Esophagus muscularis mucosa (tissue), 4 donors: ENCODE data around the gene KYAT1. TPM values are rescaled to one million over a fixed set of nuclear protein-coding genes. Genes with fewer than 3 reads are reported as not detected.

Experiments
- DNase-seq: peaks from one replicate; pipeline ENCODE4 v3.0.0-alpha.2; 2017; ENCODE audit errors: extremely low spot score
- H3K27ac ChIP-seq, 4 donors: fragments of 200-600 bp; sonication (generic); replicated peaks in 1 of 4; 1 replicate in 3 of 4; 2 replicates in 1 of 4; pipeline ENCODE4 v1.5.1; 2016 to 2019; ENCODE audit warnings: mild to moderate bottlenecking in 1 of 4
- H3K27me3 ChIP-seq, 4 donors: fragments of 200-600 bp; sonication (generic); one replicate each; pipeline versions ENCODE4 v1.5.1 to v1.6.0; 2016 to 2019
- H3K36me3 ChIP-seq, 4 donors: fragments of 200-600 bp; sonication (generic); one replicate each; pipeline ENCODE4 v1.5.1; 2016 to 2019
- H3K4me1 ChIP-seq, 4 donors: fragments of 200-600 bp; sonication (generic); one replicate each; pipeline ENCODE4 v1.5.1; 2016 to 2019
- H3K4me3 ChIP-seq, 4 donors: fragments of 200-600 bp; sonication (generic); 1 replicate in 2 of 4; 2 replicates in 2 of 4; pipeline ENCODE4 v1.5.1; 2016 to 2019; ENCODE audit warnings: mild to moderate bottlenecking in 4 of 4, moderate library complexity in 1 of 4
- H3K9me3 ChIP-seq, 4 donors: fragments of 200-600 bp; sonication (generic); 1 replicate in 3 of 4; 2 replicates in 1 of 4; pipeline ENCODE4 v1.5.1; 2016 to 2019
- EP300 ChIP-seq: sonication (generic); formaldehyde crosslinking; IDR thresholded peaks from one replicate; pipeline ENCODE4 v1.6.1; 2017; ENCODE audit warnings: antibody characterized with exemption
- POLR2A ChIP-seq: fragments of 450-650 bp; IDR thresholded peaks from one replicate; pipeline ENCODE4 v1.6.1; 2017; ENCODE audit warnings: antibody characterized with exemption, moderate library complexity, mild to moderate bottlenecking, low read depth
- POLR2AphosphoS5 ChIP-seq, 2 donors: sonication (generic); formaldehyde crosslinking; IDR thresholded peaks; one replicate each; pipeline ENCODE4 v1.6.1; 2017; ENCODE audit warnings: antibody characterized with exemption in 2 of 2
- WGBS: methylation state at CpG from one replicate; pipeline ENCODE4 v1.1.5; 2018; 5-methylcytosine and 5-hydroxymethylcytosine counted together
- intact Hi-C: fragments of 100-400 bp; cut with DNase I; formaldehyde crosslinking; loops from one replicate; pipeline ENCODE4 v1.15.1; 2023
- total RNA-seq, 4 donors: library from RNA; depleted of rRNA; stranded (reverse); fragments of >200 nt; gene quantifications; one replicate each; pipeline versions ENCODE4 v1.1.0 to v1.2.1, GENCODE V29; 2016
- TF ChIP-seq, protein P1 (sequence below), 3 experiments: fragments of 200-600 bp in 2 of 3; fragments of 450-650 bp in 1 of 3; sonication (generic) in 2 of 3; IDR thresholded peaks; one replicate each; pipeline ENCODE4 v1.5.1; 2017 to 2019; ENCODE audit warnings: antibody characterized with exemption in 3 of 3, mild to moderate bottlenecking in 2 of 3, moderate library complexity in 1 of 3

Gene KYAT1
- total RNA-seq, 4 donors from 2014 or later, result 4.3 to 8.4 (median 6.2) TPM

DNA sequence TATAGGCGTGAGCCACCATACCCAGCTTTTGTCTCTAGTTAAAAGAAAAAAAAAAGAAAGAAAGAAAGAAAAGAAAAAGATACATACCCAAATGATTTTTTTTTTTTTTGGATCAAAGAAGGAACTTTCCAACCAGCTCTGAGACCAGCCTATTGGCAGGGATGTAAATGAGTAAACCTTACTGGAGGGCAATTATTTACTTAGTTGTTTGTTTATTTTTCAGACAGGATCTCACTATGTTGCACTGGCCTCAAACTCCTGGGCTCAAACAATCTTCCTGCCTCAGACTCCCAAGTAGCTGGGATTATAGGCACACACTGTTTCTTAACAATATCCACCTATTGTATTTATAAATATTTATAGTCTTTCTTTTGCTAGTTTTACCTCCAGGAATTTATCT is 41.2 kb downstream of the KYAT1 start:
- no peak overlapping the region for H3K4me3 ChIP-seq
- peaks cover 0 to 46% (median 23%) of the 10 kb centered on the region in 4 donors for H3K36me3 ChIP-seq
- TF ChIP-seq EP300 (no peak), POLR2AphosphoS5 (IDR thresholded peaks at IDR 0.05) (no peak), POLR2A (no peak)
- TF ChIP-seq, protein P1, sequence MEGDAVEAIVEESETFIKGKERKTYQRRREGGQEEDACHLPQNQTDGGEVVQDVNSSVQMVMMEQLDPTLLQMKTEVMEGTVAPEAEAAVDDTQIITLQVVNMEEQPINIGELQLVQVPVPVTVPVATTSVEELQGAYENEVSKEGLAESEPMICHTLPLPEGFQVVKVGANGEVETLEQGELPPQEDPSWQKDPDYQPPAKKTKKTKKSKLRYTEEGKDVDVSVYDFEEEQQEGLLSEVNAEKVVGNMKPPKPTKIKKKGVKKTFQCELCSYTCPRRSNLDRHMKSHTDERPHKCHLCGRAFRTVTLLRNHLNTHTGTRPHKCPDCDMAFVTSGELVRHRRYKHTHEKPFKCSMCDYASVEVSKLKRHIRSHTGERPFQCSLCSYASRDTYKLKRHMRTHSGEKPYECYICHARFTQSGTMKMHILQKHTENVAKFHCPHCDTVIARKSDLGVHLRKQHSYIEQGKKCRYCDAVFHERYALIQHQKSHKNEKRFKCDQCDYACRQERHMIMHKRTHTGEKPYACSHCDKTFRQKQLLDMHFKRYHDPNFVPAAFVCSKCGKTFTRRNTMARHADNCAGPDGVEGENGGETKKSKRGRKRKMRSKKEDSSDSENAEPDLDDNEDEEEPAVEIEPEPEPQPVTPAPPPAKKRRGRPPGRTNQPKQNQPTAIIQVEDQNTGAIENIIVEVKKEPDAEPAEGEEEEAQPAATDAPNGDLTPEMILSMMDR (IDR thresholded peaks at IDR 0.05), result no peak
- WGBS, result 95% methylated on average over 1 of the region's 1 CpG
- no peaks in the 10 kb centered on the region for H3K9me3 ChIP-seq
- intact Hi-C loops, result no loop called here
- no peaks in the 10 kb centered on the region for H3K4me1 ChIP-seq
- H3K27me3 ChIP-seq, result no peaks in the 10 kb centered on the region
- H3K27ac ChIP-seq, result no peak overlapping the region
- DNase-seq, result no peak

DNA sequence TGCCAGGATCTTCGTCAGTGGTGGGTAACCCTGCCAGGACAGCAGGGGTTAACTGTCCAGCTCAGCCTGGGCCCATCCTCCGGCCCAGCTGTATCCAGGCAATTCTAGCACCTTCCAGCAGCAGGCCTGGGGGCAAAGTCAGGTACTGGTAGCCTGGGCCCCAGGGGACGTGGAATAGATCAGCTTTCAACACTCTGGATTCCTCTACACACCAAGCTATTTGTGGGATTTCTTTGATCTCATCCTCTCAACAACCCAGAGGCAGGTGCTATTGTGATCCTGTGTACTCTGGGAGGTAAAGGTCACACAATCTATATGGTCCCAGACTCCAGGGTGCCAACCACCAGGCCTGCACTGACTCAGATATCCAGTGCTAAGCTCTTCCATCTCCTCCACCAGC is 43.4 kb downstream of the KYAT1 start:
- no peak for TF ChIP-seq EP300
- no peak for TF ChIP-seq POLR2AphosphoS5 (IDR thresholded peaks at IDR 0.05)
- no peak for TF ChIP-seq POLR2A
- TF ChIP-seq, protein P1 (IDR thresholded peaks at IDR 0.05), result no peak
- Histone ChIP-seq H3K36me3 (peaks cover 0 to 65% (median 30%) of the 10 kb centered on the region in 4 donors), H3K9me3 (no peaks in the 10 kb centered on the region), H3K27me3 (no peaks in the 10 kb centered on the region), H3K4me3 (no peak overlapping the region), H3K4me1 (no peaks in the 10 kb centered on the region), H3K27ac (no peak overlapping the region)
- no peak for DNase-seq
- intact Hi-C loops, result no loop called here
- WGBS, result 83% methylated on average over 3 of the region's 3 CpGs

DNA sequence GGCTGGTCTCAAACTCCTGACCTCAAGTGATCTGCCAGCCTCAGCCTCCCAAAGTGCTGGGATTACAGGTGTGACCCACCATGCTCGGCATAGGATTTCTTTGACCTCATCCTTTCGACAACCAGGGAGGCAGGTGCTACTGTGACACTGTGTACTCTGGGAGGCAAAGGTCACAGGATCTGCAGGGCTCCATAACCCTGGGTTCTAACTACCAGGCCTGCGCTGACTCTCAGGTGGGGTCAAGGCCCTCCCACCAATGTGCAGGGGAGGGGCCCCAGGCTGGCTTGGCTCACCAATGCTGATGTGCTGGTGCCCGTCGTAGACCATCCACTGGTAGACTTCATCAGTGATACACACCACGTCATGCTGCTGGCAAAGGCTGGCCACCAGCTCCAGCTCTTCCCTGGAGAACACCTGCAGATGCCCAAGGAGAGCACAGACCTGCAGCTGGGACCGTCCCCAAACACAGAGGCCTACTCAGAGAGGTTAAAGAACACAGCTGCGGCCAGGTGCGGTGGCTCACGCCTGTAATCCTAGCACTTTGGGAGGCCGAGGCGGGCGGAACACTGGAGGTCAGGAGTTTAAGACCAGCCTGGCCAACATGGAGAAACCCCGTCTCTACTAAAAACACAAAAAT is 45.1 kb downstream of the KYAT1 start:
- no peaks in the 10 kb centered on the region for H3K4me1 ChIP-seq
- DNase-seq, result no peak
- no peaks in the 10 kb centered on the region for H3K9me3 ChIP-seq
- no peak overlapping the region for H3K4me3 ChIP-seq
- no peak overlapping the region for H3K27ac ChIP-seq
- peaks cover 0 to 58% (median 18%) of the 10 kb centered on the region in 4 donors for H3K36me3 ChIP-seq
- no peaks in the 10 kb centered on the region for H3K27me3 ChIP-seq
- intact Hi-C loops, result no loop called here
- 98% methylated on average over 8 of the region's 14 CpGs for WGBS
- no peak for TF ChIP-seq EP300
- TF ChIP-seq POLR2A, result no peak
- no peak for TF ChIP-seq POLR2AphosphoS5 (IDR thresholded peaks at IDR 0.05)
- TF ChIP-seq, protein P1 (IDR thresholded peaks at IDR 0.05), result no peak

DNA sequence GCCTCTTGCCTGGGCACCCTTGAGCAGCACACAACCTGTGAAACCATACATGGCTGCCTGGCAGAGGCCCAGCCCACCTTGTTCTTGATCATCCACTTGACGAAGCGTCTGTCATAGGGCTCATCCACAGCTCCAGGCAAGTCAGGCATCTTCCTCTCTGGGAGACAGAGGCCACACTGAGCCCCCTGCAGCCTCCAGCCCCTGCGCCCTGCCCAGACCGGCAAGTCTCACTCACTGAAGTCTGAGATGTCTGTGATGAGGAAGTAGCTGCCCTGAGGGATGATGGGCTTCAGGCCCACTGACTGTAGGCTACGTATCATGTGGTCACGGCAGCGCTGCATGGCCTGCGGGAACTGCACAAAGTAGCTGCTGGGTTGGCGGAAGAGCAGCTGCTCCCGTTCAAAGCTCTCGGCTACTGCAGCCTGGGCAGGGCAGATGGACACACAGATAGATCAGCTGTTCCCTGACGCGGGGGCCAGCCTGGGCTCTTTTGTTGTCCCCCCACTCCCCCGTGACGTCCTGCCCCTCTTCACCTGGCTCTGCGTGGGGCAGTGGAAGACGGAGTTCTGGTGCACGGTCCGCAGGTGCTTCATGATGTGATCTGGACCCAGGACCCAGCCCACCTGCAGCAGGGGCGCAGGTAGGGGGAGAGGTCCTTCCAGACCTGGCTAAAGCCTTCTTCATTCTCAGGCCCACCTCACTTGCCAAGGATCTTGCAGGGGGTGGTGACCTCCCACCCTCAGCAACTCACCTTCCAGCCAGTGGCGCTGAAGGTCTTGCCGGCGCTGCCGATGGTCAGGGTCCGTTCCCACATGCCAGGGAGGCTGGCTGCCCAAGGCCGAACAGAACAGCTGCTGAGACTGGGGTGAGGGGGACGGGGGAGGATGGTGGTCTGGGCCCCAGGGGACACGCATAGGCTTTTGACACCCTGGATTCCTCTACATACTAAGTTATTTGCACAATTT is 46.2 kb downstream of the KYAT1 start:
- 98% methylated on average over 20 of the region's 28 CpGs for WGBS
- DNase-seq, result no peak
- TF ChIP-seq, protein P1 (IDR thresholded peaks at IDR 0.05), result no peak
- TF ChIP-seq POLR2AphosphoS5 (IDR thresholded peaks at IDR 0.05), result no peak
- TF ChIP-seq EP300, result no peak
- no peak for TF ChIP-seq POLR2A

More for the DNA sequence above, 46.2 kb downstream of the KYAT1 start:
- Histone ChIP-seq H3K4me3 (no peak overlapping the region), H3K9me3 (no peaks in the 10 kb centered on the region), H3K27ac (no peak overlapping the region), H3K4me1 (no peaks in the 10 kb centered on the region), H3K36me3 (peaks cover 0 to 51% (median 16%) of the 10 kb centered on the region in 4 donors), H3K27me3 (no peaks in the 10 kb centered on the region)
- intact Hi-C loops, result no loop called here
